GM12892 (cell line): ENCODE results near the gene VSIG10.
"Not testable (repeated sequence)": the region's sequence is repeated elsewhere in the genome, so short reads cannot be mapped to it uniquely, and the experiment has no call there.

Experiments
- DNase-seq: peaks from one replicate; pipeline ENCODE4 v3.0.0; 2011; ENCODE audit not compliant: insufficient read length
- FAIRE-seq: peaks from 2 replicates; lab custom pipeline; 2011; peaks lifted over from hg19 to GRCh38; lab: Jason Lieb, UNC
- POLR2A ChIP-seq: IDR thresholded peaks from 2 replicates; pipeline ENCODE4 v1.6.1; 2011; ENCODE audit warnings: low read depth, low read length, control low read depth
- POLR2AphosphoS5 ChIP-seq: IDR thresholded peaks from 2 replicates; pipeline ENCODE4 v1.6.1; 2011; ENCODE audit warnings: low read depth, low read length, control low read depth
- TAF1 ChIP-seq: IDR thresholded peaks from 2 replicates; pipeline ENCODE4 v1.6.1; 2011; ENCODE audit warnings: low read depth, mild to moderate bottlenecking, control low read depth, low read length, borderline replicate concordance

Gene VSIG10

DNA sequence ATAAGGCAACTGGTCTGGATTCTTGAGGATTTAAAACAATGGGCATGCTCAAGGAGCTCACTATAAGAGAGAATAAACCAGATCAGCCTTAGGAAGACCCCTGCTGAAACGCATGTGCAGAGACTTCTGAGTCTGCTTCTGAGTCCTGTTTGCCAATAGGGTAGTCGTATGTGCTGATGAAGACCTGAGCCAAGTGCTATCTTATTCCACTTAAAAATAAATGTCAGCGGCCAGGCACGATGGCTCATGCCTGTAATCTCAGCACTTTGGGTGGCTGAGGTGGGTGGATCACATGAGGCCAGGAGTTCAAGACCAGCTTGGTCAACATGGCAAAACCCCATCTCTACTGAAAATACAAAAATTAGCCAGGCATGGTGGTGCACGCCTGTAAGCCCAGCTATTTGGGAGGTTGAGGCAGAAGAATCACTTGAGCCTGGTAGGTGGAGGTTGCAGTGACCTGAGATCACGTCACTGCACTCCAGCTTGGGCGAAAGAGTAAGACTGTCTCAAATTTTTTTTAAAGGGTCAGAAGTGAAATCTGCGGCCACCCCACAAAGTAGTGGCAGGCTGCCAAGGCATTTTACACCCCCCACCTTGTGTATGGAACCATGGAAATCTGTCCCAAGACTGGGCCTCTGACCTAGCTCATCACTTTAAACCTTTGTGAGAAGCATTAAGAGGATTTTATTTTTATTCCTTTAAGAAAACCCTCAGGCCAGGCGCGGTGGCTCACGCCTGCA is 67.0 kb downstream of the VSIG10 start:
- FAIRE-seq (no peak), DNase-seq (no peak)
- no peak for TF ChIP-seq POLR2AphosphoS5
- TF ChIP-seq TAF1 = no peak
- no peak for TF ChIP-seq POLR2A

DNA sequence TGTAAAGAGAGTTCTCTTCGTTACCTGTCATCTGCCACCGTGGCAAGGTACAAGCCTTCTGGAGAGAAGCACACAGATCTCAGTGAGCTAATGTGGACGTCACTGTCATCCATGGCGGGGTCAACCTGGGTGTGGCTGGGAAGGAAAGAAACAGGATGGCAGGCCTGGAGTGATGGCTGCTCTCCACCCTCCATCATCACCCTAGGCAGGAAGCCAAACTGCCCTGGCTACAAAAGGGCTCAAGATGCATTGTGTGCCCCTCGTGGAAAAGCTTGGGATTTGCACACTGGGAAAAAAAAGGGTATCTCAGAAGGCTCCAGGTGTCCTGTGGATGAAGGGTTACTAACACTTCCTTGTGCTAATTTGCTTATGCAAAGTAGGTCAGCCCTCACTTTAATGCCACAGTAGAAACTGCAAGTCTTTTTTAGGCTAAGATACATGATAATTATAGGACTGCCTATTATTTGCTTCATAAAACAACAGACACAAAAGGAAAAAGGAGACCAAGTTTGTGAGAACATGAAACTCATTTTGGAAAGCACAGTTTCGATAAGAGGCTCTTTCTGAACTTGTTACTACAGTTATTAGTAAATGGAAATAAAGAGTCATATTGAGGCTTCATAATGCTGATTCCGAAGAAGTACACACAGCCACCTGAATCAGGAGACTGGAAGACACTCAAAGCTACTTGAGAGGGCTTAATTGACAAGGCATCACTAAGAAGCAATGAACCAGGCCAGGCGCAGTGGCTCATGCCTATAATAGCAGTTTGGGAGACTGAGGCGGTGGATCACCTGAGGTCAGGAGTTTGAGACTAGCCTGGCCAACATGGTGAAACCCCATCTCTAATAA is 68.4 kb downstream of the VSIG10 start:
- FAIRE-seq (peak; percentile 82), DNase-seq (no peak)
- TF ChIP-seq POLR2A (no peak), POLR2AphosphoS5 (peak; percentile 25; the same call in 1 of the 2 replicates)

- peak; percentile 42 for FAIRE-seq
- DNase-seq = no peak
- TF ChIP-seq POLR2A = no peak
- no peak for TF ChIP-seq POLR2AphosphoS5
- no peak for TF ChIP-seq TAF1
Measured at GRCh38 chr12:118034429-118035189, 69.2 kb downstream of the VSIG10 start.

- DNase-seq (no peak), FAIRE-seq (no peak)
- TF ChIP-seq TAF1 (no peak), POLR2A (peak; percentile 6; the same call in 1 of the 2 replicates)
Measured at GRCh38 chr12:118033902-118034301, 69.9 kb downstream of the VSIG10 start.

DNA sequence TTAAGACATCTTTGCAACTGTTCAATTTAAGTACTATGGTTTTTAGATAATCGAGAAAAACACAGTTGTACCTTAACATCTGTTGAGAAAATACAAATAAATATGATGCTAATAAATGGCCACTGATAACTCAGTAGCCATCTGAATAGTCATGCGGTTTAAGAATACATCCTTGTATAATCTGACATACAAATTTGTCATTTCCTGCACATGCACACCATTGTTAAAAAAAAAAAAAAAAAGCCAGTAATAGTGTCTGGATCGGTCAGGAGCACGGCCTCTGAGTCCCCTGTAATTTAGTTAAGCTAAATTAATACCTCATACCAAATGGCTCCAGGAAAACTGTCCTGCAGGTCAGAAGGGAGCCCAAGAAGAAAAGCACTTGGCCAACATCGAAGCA is 70.5 kb downstream of the VSIG10 start:
- no peak for FAIRE-seq
- no peak for DNase-seq
- TF ChIP-seq POLR2A (no peak), POLR2AphosphoS5 (no peak), TAF1 (no peak)

DNA sequence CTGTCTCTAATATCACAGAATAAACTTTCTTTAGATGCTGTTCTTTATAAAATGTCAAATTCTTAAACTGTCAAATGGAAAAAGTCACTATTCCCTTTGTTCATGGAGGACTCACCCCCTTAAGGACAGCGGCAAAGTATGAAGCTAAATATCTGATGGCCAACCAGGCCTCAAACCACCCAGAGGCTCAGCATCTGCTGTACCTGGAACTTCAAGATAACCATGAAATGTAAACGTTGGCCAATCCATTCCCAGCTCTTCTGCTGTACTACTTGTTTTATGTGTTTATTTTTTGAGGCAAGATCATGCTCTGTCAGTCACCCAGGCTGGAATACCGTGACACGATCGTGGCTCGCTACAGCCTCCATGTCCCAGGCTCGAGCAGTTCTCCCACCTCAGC is 71.6 kb downstream of the VSIG10 start:
- FAIRE-seq (no peak), DNase-seq (no peak)
- TF ChIP-seq POLR2AphosphoS5 (0 out of 2 replicates have a peak, but pooled peaks have one; percentile 36), POLR2A (no peak), TAF1 (no peak)

DNA sequence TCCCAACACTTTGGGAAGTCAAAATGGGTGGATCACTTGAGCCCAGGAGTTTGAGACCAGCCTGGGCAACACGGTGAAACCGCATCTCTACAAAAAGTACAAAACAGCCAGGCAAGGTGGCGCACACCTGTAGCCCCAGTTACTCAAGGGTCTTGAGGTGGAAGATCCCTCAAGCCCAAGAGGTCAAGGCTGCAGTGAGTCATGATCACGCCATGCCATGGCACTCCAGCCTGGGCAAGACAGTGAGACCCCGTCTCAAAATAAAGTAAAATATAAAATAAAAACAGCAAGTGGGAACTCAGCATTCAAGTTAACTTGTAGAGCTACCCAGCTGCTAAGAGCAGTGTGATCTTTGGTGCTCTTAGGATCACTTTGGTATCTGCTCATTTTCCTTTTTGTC is 74.6 kb downstream of the VSIG10 start:
- no peak for TF ChIP-seq TAF1
- 0 out of 2 replicates have a peak, but pooled peaks have one; percentile 23 for TF ChIP-seq POLR2A
- TF ChIP-seq POLR2AphosphoS5 = no peak
- FAIRE-seq (no peak), DNase-seq (no peak)

DNA sequence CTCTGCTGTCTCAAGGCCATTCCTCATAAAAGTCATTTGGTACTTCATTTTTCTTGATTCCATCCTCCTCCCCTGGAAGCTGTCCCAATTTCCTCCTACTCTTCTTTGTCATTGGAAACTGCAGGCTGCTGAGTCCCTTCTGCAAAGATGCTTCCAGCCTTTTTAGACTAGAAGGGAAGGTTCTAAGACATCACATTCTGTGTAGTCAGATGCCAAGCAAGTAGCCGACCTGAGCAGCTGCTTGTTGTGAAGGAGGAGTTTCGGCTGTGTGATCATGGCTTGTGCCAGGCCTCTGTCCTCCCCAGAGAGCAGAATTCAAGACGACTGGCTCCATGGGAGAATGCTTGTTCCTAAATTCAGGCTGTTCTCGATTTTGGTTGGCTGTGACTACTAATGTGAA is 78.6 kb downstream of the VSIG10 start:
- FAIRE-seq (no peak), DNase-seq (no peak)
- TF ChIP-seq TAF1 (no peak), POLR2AphosphoS5 (no peak), POLR2A (no peak)

DNA sequence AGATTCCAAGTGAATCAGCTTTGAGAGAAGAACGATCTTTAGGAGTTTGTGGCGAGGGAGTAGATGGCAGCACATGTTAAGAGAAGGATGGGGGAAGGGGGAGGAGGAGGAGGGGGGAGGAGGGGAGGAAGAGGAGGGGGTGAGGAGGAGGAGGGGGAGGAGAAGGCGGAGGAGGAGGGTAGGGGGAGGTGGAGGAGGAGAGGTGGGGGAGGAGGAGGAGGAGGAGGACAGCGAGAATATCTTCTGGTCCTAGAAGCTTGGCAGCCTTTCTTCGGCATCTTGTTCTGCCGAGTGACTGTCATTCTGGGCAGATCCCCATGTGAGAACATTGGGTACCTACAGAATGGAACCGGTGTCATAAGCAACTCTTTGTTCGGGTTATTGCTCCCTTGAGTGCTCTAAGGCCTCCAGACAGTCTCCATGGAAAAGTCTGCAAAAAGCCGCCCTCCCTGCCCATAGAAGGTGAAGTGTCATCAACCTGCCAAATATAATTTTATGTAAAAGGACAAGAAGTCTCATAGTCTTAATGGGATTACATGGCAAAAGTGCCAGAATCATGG is 80.4 kb downstream of the VSIG10 start:
- DNase-seq = no peak
- TF ChIP-seq TAF1 (no peak), POLR2A (no peak), POLR2AphosphoS5 (no peak)
- no peak for FAIRE-seq

- FAIRE-seq (no peak), DNase-seq (no peak)
- TF ChIP-seq POLR2A = no peak
Measured at GRCh38 chr12:118022728-118023109, 81.1 kb downstream of the VSIG10 start.

DNA sequence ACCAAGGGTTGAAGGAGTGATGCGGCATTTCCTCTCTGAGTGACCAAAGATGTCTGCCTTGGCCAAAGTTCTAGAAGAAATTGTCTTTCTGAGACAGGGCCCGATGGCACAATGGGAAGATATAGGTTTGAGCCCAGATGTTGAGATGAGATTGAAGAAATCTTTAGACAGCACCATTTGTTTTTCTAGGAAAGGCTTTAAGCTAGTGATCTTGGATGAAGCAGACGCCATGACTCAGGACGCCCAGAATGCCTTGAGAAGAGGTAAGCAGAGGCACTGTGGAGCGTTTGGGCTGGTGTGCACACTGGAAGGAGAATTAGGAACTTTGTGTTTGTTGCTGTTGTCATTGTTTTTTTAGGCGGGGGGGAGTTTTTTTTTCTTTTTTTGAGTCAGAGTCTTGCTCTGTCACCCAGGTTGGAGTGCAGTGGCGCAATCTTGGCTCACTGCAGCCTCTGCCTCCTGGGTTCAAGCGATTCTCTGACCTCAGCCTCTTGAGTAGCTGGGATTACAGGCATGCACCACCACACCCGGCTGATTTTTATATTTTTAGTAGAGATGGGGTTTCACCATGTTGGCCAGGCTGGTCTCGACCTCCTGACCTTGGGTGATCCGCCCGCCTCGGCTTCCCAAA is 81.6 kb downstream of the VSIG10 start:
- not testable (repeated sequence) for FAIRE-seq

More for the DNA sequence above, 81.6 kb downstream of the VSIG10 start:
- not testable (repeated sequence) for DNase-seq
